Measurements from ENCODE around the gene BEND5.

BEND5 gene

GRCh38 chr1:48777219-48777895, 666 bp upstream of the BEND5 start:
- no peak for TF ChIP-seq CTCF (IDR thresholded peaks at IDR 0.05)

GRCh38 chr1:48775831-48776392, 779 bp downstream of the BEND5 start:
- no peak for TF ChIP-seq CTCF (IDR thresholded peaks at IDR 0.05)

GRCh38 chr1:48773133-48773532, 3.6 kb downstream of the BEND5 start:
- no peak for TF ChIP-seq CTCF (IDR thresholded peaks at IDR 0.05)

GRCh38 chr1:48772211-48772610, 4.5 kb downstream of the BEND5 start:
- no peak for TF ChIP-seq CTCF (IDR thresholded peaks at IDR 0.05)

DNA sequence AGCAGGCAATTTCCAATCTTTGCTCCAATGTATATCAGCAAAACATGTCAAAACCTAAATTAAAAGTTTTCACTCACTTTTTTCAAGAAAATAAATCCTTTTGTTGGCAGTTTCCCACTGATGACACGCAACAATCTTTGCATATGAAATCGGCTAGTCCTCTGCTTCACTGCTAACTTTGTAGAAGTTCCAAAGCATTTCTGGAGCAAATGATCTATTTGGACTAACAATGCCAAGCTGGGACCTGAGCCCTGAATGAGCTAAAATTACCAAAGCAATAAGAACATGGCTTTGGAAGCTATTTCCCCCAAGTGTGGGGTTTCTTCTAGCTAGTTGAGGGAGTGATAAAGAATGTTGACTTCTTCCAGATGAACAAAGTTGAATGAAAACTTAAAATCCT, 5.1 kb downstream of the BEND5 start:
- TF ChIP-seq CTCF (IDR thresholded peaks at IDR 0.05) = no peak

DNA sequence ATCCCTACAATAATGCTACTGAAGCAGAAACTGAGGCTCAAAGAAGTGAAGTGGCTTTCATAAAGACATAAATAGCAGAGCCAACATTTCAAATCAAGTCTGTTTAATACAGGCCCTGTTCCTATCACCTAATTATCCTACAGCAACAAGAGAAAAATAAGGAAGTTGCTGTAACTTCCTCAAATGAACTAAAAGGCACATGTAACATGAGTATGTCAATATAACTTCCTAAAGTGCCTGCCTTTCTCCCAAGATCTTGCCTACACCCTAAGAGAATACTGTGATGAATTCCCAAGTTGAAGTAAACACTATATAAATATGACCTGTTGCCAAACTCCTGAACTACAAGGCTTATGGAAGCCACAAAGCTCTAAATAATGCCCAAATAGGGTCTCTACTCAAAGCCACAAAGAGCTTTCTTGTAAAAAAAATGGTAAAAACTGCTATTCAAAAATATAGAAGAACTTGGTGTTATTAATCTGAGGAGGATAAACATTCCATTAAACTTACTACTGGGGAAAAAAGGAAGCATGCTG, 8.6 kb downstream of the BEND5 start:
- no peak for TF ChIP-seq CTCF (IDR thresholded peaks at IDR 0.05)

- TF ChIP-seq CTCF (IDR thresholded peaks at IDR 0.05) = no peak
Measured at GRCh38 chr1:48765335-48765734, 11.4 kb downstream of the BEND5 start.

Measured in LNCAP (cell line).